GM23248 (cell line): Measurements from ENCODE around the gene TMBIM1. TPM values are rescaled to one million over a fixed set of nuclear protein-coding genes. Genes with fewer than 3 reads are reported as not detected.

ENCODE experiments used
- DNase-seq: peaks from one replicate; pipeline ENCODE4 v3.0.0-alpha.2; 2015
- H2AFZ ChIP-seq: fragments of 200-600 bp; sonication (generic); 2 replicates; pipeline ENCODE4 v1.6.1; 2016; ENCODE audit warnings: antibody characterized with exemption
- H3F3A ChIP-seq: fragments of 200-600 bp; sonication (generic); 2 replicates; pipeline ENCODE4 v1.6.1; 2016; ENCODE audit warnings: mild to moderate bottlenecking, antibody characterized with exemption, mixed run types; ENCODE audit not compliant: insufficient read depth
- H3K27ac ChIP-seq: fragments of 200-600 bp; sonication (generic); 2 replicates; pipeline ENCODE4 v1.5.1; 2016; ENCODE audit warnings: mild to moderate bottlenecking
- H3K27me3 ChIP-seq: fragments of 200-600 bp; sonication (generic); replicated peaks from 2 replicates; pipeline ENCODE4 v1.6.1; 2016; ENCODE audit warnings: mild to moderate bottlenecking; ENCODE audit not compliant: insufficient read depth
- H3K36me3 ChIP-seq: fragments of 200-600 bp; sonication (generic); 2 replicates; pipeline ENCODE4 v1.6.1; 2016; ENCODE audit warnings: low read depth, mild to moderate bottlenecking
- H3K4me1 ChIP-seq: fragments of 200-600 bp; sonication (generic); 2 replicates; pipeline ENCODE4 v1.6.1; 2016; ENCODE audit warnings: mild to moderate bottlenecking; ENCODE audit not compliant: insufficient read depth
- H3K4me2 ChIP-seq: fragments of 200-600 bp; sonication (generic); one replicate; pipeline ENCODE4 v1.6.1; 2016; ENCODE audit warnings: mild to moderate bottlenecking; ENCODE audit not compliant: unreplicated experiment
- H3K4me3 ChIP-seq: fragments of 200-600 bp; sonication (generic); 2 replicates; pipeline ENCODE4 v1.5.1; 2016; ENCODE audit warnings: mild to moderate bottlenecking
- H3K79me2 ChIP-seq: fragments of 200-600 bp; sonication (generic); 2 replicates; pipeline ENCODE4 v1.6.1; 2016; ENCODE audit warnings: mild to moderate bottlenecking; ENCODE audit not compliant: insufficient read depth
- H3K9ac ChIP-seq: fragments of 200-600 bp; sonication (generic); 2 replicates; pipeline ENCODE4 v1.6.1; 2016; ENCODE audit warnings: mild to moderate bottlenecking
- H3K9me2 ChIP-seq: fragments of 200-600 bp; sonication (generic); 2 replicates; pipeline ENCODE4 v1.6.1; 2016; ENCODE audit warnings: mixed run types, mild to moderate bottlenecking, moderate library complexity; ENCODE audit not compliant: insufficient read depth
- H3K9me3 ChIP-seq: fragments of 200-600 bp; sonication (generic); one replicate; pipeline ENCODE4 v1.6.1; 2017; ENCODE audit warnings: low read depth
- H4K20me1 ChIP-seq: fragments of 200-600 bp; sonication (generic); 2 replicates; pipeline ENCODE4 v1.6.0; 2016; ENCODE audit not compliant: insufficient read depth
- EZH2 ChIP-seq: fragments of 200-600 bp; sonication (generic); IDR thresholded peaks from 2 replicates; pipeline ENCODE4 v1.6.1; 2018; ENCODE audit warnings: antibody characterized with exemption, mild to moderate bottlenecking; ENCODE audit not compliant: insufficient read depth, poor library complexity, severe bottlenecking
- EZH2phosphoT487 ChIP-seq: fragments of 200-600 bp; sonication (generic); IDR thresholded peaks from 2 replicates; pipeline ENCODE4 v1.6.1; 2018; ENCODE audit warnings: antibody characterized with exemption, moderate library complexity, mild to moderate bottlenecking, low read depth; ENCODE audit not compliant: insufficient read depth
- WGBS, 2 experiments: methylation state at CpG; one replicate each; pipeline ENCODE4 v1.1.6; 2015 to 2017; ENCODE audit warnings: low lambda C conversion rate in 2 of 2, low coverage in 1 of 2; ENCODE audit errors: missing lambda C conversion rate in 2 of 2; 5-methylcytosine and 5-hydroxymethylcytosine counted together
- in situ Hi-C: fragments of 300-500 bp; cut with MboI; formaldehyde crosslinking; loops from 2 replicates; pipeline ENCODE4 v1.15.0; 2020
- polyA plus RNA-seq: library from polyadenylated mRNA; unstranded; fragments of >200 nt; fragmentation: Nextera tagmentation; extraction: Ambion mirVana; gene quantifications from 2 replicates; pipeline ENCODE4 v1.2.1, GENCODE V29; 2016
- total RNA-seq: library from RNA; depleted of rRNA; stranded (reverse); fragments of >200 nt; shearing (Covaris generic); gene quantifications from 2 replicates; pipeline ENCODE4 v1.2.3, GENCODE V29; 2014

Gene TMBIM1
- total and polyA plus RNA-seq, 2 experiments from 2014 or later: 166 to 178 TPM

DNA sequence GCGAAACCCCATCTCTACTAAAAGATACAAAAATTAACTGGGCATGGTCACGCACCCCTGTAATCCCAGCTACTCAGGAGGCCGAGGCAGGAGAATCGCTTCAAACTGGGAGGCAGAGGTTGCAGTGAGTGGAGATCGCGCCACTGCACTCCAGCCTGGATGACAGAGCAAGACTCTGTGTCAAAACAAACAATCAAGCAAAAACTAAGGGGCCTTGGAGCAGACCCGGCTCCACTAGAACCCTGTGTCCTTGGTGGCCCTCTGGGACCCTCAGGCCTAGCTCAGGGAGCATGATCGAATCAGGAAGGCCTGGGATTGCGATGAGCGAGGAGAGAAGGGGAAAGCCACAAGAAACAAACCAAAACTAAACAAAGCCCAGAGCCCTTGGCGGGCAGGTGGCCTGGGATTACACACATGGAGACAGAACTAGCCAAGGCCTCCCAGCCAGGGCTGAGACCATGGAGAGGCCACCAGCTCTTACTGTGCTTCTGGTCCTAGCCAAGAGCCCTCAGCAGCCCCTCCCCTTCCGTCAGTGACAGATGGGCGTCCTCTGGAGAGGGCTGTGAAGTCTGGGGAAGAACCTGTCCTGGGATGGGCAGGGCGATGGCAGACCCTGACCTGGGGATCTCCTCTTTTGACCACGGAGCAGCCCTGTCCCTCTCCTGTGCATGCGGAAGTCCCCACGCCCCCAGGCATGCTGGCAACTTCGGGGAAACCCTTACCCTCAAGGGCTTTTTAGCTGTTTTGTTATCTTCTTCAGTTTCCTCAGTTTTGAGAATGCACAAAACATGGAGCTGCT is 36.9 kb upstream of the TMBIM1 start:
- no peak for TF ChIP-seq EZH2
- no peak for TF ChIP-seq EZH2phosphoT487

DNA sequence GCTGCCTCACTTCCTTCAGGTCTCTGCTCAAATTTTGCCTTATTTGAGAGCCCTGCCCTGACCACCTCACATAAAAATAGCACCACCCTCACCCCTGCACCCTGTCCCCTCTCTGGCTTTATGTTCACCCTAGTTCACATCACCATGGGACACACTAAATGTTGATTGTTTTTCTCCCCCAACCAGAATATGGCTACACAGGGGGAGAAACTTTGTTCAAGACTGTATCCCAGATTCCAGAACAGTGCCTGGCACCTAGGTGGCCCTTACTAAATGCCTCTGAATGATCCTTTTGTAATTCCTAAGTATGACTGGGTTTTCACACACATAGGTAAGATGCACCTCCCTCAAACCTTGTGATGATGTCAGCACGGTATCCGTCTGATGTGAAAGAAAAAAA is 36.0 kb upstream of the TMBIM1 start:
- no peak overlapping the region for H2AFZ ChIP-seq
- H3F3A ChIP-seq: no peaks in the 10 kb centered on the region
- no peaks in the 10 kb centered on the region for H4K20me1 ChIP-seq
- H3K27ac ChIP-seq: no peak overlapping the region
- H3K36me3 ChIP-seq: no peaks in the 10 kb centered on the region
- no peaks in the 10 kb centered on the region for H3K9me3 ChIP-seq
- WGBS, 2 experiments: 72 to 85% methylated on average over 2 of the region's 2 CpGs
- no peak overlapping the region for H3K9ac ChIP-seq
- in situ Hi-C loops: no loop called here
- no peak overlapping the region for H3K4me3 ChIP-seq
- H3K79me2 ChIP-seq: no peaks in the 10 kb centered on the region
- no peaks in the 10 kb centered on the region for H3K9me2 ChIP-seq
- TF ChIP-seq EZH2: no peak
- no peak for TF ChIP-seq EZH2phosphoT487
- H3K4me2 ChIP-seq: no peak overlapping the region
- DNase-seq: no peak
- peaks cover 5% of the 10 kb centered on the region; the same call in 1 of the 2 replicates for H3K4me1 ChIP-seq
- H3K27me3 ChIP-seq: no peaks in the 10 kb centered on the region

More for the DNA sequence above, 36.9 kb upstream of the TMBIM1 start:
- Histone ChIP-seq H3F3A (no peaks in the 10 kb centered on the region), H3K27ac (no peak overlapping the region), H3K79me2 (no peaks in the 10 kb centered on the region), H3K9me3 (no peaks in the 10 kb centered on the region), H4K20me1 (no peaks in the 10 kb centered on the region), H3K27me3 (no peaks in the 10 kb centered on the region), H3K9ac (no peak overlapping the region), H3K9me2 (no peaks in the 10 kb centered on the region), H3K36me3 (no peaks in the 10 kb centered on the region), H3K4me2 (no peak overlapping the region), H3K4me3 (no peak overlapping the region), H2AFZ (no peak overlapping the region), H3K4me1 (no peaks in the 10 kb centered on the region)
- in situ Hi-C loops: no loop called here
- WGBS, 2 experiments: 78 to 82% methylated on average over 18 of the region's 18 CpGs
- DNase-seq: no peak

GRCh38 chr2:218327451-218328210 is 35.3 kb upstream of the TMBIM1 start:
- Histone ChIP-seq H3K4me1 (peaks cover 5% of the 10 kb centered on the region; the same call in 1 of the 2 replicates), H3K27ac (no peak overlapping the region), H3K9me3 (no peaks in the 10 kb centered on the region), H3F3A (no peaks in the 10 kb centered on the region), H2AFZ (no peak overlapping the region), H3K9ac (no peak overlapping the region), H3K36me3 (no peaks in the 10 kb centered on the region), H3K4me2 (no peak overlapping the region), H3K9me2 (no peaks in the 10 kb centered on the region), H3K79me2 (no peaks in the 10 kb centered on the region), H4K20me1 (no peaks in the 10 kb centered on the region), H3K27me3 (no peaks in the 10 kb centered on the region), H3K4me3 (no peak overlapping the region)
- TF ChIP-seq EZH2 (no peak), EZH2phosphoT487 (no peak)
- in situ Hi-C loops: no loop called here
- DNase-seq: no peak
- 70 to 72% methylated on average over 11 of the region's 11 CpGs for WGBS, 2 experiments

GRCh38 chr2:218326315-218326714 is 34.0 kb upstream of the TMBIM1 start:
- Histone ChIP-seq H3K9ac (no peak overlapping the region), H3K9me3 (no peaks in the 10 kb centered on the region), H3K4me3 (no peak overlapping the region), H3K4me1 (peaks cover 5% of the 10 kb centered on the region; the same call in 1 of the 2 replicates), H3K27me3 (no peaks in the 10 kb centered on the region), H4K20me1 (no peaks in the 10 kb centered on the region), H3F3A (no peaks in the 10 kb centered on the region), H3K9me2 (no peaks in the 10 kb centered on the region), H3K79me2 (no peaks in the 10 kb centered on the region), H2AFZ (no peak overlapping the region), H3K36me3 (no peaks in the 10 kb centered on the region), H3K4me2 (no peak overlapping the region), H3K27ac (no peak overlapping the region)
- in situ Hi-C loops: no loop called here
- no peak for DNase-seq
- WGBS, 2 experiments: 86 to 93% methylated on average over 2 of the region's 2 CpGs
- no peak for TF ChIP-seq EZH2phosphoT487
- TF ChIP-seq EZH2: no peak
